Measurements from ENCODE around the gene COX5A.
"Not testable (repeated sequence)": the region's sequence is repeated elsewhere in the genome, so short reads cannot be mapped to it uniquely, and the experiment has no call there.

Gene COX5A

DNA sequence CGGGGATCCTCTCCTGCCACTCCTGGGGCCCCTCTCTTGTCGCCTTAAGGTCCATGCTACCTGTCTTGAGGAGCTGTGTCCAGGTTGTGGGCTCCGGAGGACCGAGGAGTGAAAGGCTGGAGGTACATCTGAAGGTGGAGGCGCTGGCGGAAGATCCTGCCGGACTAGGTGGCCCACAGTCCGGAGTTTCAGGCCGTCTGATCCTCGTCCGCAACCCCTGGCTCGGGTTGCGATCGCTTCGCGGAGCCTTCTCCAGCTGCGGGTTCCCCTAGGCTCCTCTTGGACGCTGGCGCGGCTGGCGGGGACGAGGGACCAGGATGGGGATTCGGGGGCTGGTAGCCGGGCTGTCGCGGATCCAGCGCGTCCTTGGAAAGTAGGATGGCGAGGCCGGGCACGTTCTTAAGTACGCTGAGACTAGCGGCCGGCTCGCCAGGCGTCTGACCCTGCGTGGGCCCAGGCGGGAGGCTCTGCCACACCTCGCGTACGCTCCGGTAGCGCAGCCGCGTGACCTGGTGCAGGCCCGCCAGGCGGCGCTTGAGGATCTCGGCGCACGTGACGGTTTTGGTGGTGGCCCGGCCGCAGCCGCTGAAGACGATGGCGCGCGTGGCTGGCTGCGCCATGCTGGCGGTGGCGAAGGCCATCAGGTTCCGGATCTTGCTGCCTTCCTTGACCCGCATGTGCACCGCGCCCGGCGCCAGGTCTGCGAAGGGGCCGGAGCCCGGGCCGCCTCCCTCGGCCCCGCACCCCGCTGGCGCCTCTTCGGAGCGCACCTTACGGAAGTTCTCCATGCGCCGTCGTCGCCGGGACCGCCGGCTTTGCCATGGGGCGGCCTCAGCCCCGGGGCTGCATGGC lies 18.1 kb upstream of the COX5A start:
- peak in 45 of 56 donors; percentile 10 to 74 (median 40) for DNase-seq

DNA sequence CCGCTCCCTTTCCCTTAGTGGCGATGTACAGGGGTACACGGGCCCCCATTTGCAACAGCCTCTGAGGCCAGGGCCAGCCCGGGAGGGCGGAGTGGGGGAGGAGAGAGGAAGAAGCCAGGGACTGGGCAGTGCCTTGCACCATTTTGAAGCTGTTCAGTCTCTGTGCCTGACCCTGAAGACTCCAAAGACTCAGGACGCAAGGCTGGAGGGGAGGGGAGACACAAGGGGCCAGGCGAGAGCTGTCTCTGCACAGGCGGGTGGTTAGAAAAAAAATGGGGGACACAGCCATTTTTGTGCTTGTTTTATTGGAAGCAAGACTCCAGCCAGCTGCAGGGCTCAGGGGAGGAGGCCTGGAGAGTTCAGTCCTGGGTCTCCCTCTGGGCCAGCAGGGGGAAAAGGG lies 17.1 kb upstream of the COX5A start:
- DNase-seq, result no peak

DNA sequence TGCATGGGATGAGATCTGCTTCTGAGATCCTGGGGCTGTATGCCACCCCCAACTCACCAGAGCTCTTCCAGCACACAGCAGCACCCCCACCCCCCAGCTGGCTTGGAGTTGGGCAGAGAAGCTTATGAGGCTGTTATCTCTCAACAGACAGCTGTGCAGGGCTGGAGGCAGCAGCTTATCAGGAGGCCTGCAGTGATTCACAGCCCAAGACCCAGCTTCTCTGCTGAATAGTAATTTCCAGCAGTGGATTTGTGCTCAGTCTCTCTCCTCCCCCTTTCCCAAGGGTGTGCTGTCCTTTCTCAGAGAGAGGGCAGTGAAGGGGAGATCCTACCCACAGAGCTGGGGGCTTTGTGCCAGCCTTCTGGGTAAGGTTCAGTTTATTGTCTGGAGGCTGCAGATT lies 16.6 kb upstream of the COX5A start:
- no peak for DNase-seq

- DNase-seq, result no peak
These were observed 13.1 kb upstream of the COX5A start for GRCh38 chr15:74951006-74951405.

GRCh38 chr15:74950078-74950908 lies 12.4 kb upstream of the COX5A start:
- peak in 49 of 56 donors; percentile 3 to 89 (median 55) for DNase-seq

DNA sequence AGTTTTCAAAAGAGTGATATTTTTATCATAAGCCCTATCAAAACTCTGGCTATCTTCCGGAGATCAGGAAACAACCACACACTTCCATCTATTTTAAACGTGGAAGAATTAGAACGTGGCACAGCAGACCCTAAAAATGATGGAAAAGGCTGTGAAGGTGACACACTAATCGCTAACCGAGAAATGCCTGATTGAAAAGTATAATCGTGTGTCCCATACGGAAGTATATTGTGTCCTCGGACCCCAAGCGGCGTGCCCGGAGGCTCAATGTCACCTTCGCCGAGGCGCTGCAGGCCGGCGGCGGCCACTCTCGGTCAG lies 642 bp downstream of the COX5A start:
- peak in 1 of 56 donors; percentile 44 for DNase-seq

GRCh38 chr15:74935193-74935592 lies 2.7 kb downstream of the COX5A start:
- DNase-seq, result not testable (repeated sequence)

DNA sequence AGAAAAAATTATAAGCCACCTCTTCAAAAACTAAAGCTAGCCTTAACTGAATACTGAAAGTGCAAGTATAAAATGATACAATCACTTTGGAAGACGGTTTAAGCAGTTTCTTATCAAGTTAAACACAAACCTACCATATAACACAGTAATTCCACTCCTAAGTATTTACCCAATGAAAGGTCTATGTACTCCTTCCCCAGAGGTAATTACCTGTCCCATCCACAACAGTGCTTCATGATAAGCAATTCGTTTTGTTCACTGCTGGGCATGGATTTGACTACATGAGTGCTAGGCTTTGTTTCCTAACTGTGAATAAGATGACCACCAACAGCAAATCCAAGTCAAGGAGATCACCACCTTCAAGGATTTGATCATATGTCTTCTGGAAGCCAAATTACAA lies 4.3 kb downstream of the COX5A start:
- no peak for DNase-seq

- no peak for DNase-seq
These were observed 9.1 kb downstream of the COX5A start for GRCh38 chr15:74928771-74929198.

GRCh38 chr15:74924525-74924924 lies 13.3 kb downstream of the COX5A start:
- no peak for DNase-seq

- DNase-seq, result no peak
These were observed 17.4 kb downstream of the COX5A start for GRCh38 chr15:74920456-74920855.

- no peak for DNase-seq
These were observed 20.2 kb downstream of the COX5A start for GRCh38 chr15:74917676-74918075.

GRCh38 chr15:74913799-74914198 lies 24.1 kb downstream of the COX5A start:
- DNase-seq, result not testable (repeated sequence)

DNA sequence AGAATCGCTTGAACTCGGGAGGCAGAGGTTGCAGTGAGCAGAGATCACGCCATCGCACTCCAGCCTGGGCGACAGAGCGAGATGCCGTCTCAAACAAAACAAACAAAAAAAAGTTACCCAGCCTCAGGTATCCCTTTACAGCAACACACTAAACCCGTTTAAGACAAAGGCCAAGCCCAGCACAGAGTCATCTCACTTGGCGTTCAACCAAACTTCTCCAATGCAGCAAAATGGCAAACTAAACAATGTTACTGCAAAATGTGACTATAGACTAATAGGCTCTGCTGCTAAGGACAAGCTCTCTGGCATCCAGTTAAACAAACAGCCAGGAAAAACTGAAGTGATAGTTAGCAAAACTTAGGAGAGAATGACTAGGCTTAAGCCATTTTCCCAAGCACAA lies 24.8 kb downstream of the COX5A start:
- DNase-seq, result no peak

DNA sequence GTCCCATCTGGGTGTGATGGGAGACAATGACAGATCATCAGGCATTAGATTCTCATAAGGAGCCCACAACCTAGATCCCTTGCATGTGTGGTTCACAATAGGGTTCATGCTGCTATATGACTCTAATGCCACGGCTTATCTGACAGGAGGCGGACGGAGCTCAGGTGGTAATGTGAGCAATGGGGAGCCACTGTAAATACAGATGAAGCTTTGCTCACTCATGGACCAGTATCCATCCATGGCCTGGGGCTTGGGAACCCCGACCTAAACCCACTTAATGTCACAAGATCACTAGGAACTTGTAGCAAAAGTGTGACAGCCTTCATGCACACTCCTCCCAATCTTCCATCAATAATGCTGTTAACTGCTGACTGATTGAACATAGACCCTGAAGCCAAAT lies 29.2 kb downstream of the COX5A start:
- no peak for DNase-seq

- DNase-seq, result no peak
These were observed 30.6 kb downstream of the COX5A start for GRCh38 chr15:74907163-74907870.

- DNase-seq, result peak in 55 of 56 donors; percentile 20 to 93 (median 84)
These were observed 31.3 kb downstream of the COX5A start, which contains the start of gene FAM219B for GRCh38 chr15:74906450-74907162. Gene FAM219B, minus strand, starts transcription at chr15:74906851. Its CDS starts 51 bp downstream, at chr15:74906800.

- peak in 31 of 56 donors; percentile 8 to 78 (median 52) for DNase-seq
These were observed 31.8 kb downstream of the COX5A start for GRCh38 chr15:74906067-74906449.

- DNase-seq, result no peak
These were observed 33.6 kb downstream of the COX5A start for GRCh38 chr15:74904190-74904805.

GRCh38 chr15:74903676-74904075 lies 34.2 kb downstream of the COX5A start:
- no peak for DNase-seq
